ENCODE data around the gene CAMK2A.

DNA sequence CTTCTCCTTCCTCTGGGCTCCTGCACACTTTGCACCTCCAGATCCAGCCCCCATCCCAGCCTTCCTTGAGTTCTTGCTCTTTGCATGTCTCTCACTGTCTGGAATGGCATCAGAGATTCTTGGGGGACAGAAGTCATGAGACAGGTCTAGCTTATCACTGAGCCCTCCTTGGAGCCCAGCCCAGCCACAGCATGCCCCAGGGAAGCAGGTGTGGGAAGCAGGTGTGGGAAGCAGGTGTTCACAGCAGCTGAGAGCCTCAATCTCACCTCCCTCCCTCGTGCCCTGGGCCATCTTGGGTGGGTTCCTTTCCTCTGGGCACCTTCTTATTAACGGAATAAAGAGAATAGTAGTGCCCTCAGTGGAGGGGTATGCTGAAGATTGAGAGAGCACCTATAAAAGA, 72.5 kb downstream of the CAMK2A start:
- TF ChIP-seq, protein P1, sequence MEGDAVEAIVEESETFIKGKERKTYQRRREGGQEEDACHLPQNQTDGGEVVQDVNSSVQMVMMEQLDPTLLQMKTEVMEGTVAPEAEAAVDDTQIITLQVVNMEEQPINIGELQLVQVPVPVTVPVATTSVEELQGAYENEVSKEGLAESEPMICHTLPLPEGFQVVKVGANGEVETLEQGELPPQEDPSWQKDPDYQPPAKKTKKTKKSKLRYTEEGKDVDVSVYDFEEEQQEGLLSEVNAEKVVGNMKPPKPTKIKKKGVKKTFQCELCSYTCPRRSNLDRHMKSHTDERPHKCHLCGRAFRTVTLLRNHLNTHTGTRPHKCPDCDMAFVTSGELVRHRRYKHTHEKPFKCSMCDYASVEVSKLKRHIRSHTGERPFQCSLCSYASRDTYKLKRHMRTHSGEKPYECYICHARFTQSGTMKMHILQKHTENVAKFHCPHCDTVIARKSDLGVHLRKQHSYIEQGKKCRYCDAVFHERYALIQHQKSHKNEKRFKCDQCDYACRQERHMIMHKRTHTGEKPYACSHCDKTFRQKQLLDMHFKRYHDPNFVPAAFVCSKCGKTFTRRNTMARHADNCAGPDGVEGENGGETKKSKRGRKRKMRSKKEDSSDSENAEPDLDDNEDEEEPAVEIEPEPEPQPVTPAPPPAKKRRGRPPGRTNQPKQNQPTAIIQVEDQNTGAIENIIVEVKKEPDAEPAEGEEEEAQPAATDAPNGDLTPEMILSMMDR (IDR thresholded peaks at IDR 0.05; ENCODE audit: insufficient read depth, low read length, poor library complexity, severe bottlenecking): no peak
- no peak for TF ChIP-seq EZH2phosphoT487 (conservative IDR thresholded peaks at IDR 0.05; ENCODE audit: low read length)
